Left colon (tissue), 2 donors: Measurements from ENCODE around the gene GPR173. TPM values are rescaled to one million over a fixed set of nuclear protein-coding genes. Genes with fewer than 3 reads are reported as not detected.

Experiments used
- ATAC-seq: fragments of 200-7000 bp; cut with Tn5 transposase; one replicate; pipeline ENCODE4 v1.9.1; 2020; ENCODE audit warnings: mild to moderate bottlenecking, moderate library complexity
- DNase-seq, 2 donors: peaks; one replicate each; pipeline ENCODE4 v3.0.0-alpha.2; 2020
- intact Hi-C, 2 donors: fragments of 100-400 bp; cut with DNase I in 1 of 2; cut with micrococcal nuclease in 1 of 2; formaldehyde crosslinking; loops; one replicate each; pipeline versions ENCODE4 v1.11.2 to v1.14.0; 2022; cut with DNase I, micrococcal nuclease
- long read RNA-seq: library from polyadenylated mRNA; unstranded; transcript quantifications from one replicate; pipeline ENCODE4 v2.0.0, GENCODE V29; 2021
- total RNA-seq, 2 donors: library from RNA; stranded (reverse); fragmentation: NEBNext Ultra II Directional; extraction: Animal tissue kit (Norgen Biotek cat#: 25700); gene quantifications; one replicate each; pipeline ENCODE4 v1.2.1, GENCODE V29; 2021
- donor health status: DM: no; HTN: no; CAD: no.
- donor health status: DM: yes; HTN: yes; CAD: no.

Gene GPR173, protein sequence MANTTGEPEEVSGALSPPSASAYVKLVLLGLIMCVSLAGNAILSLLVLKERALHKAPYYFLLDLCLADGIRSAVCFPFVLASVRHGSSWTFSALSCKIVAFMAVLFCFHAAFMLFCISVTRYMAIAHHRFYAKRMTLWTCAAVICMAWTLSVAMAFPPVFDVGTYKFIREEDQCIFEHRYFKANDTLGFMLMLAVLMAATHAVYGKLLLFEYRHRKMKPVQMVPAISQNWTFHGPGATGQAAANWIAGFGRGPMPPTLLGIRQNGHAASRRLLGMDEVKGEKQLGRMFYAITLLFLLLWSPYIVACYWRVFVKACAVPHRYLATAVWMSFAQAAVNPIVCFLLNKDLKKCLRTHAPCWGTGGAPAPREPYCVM
- total RNA-seq, result under 1 TPM; 0.55 to 0.67 TPM
- long read RNA-seq, result 0 reads

DNA sequence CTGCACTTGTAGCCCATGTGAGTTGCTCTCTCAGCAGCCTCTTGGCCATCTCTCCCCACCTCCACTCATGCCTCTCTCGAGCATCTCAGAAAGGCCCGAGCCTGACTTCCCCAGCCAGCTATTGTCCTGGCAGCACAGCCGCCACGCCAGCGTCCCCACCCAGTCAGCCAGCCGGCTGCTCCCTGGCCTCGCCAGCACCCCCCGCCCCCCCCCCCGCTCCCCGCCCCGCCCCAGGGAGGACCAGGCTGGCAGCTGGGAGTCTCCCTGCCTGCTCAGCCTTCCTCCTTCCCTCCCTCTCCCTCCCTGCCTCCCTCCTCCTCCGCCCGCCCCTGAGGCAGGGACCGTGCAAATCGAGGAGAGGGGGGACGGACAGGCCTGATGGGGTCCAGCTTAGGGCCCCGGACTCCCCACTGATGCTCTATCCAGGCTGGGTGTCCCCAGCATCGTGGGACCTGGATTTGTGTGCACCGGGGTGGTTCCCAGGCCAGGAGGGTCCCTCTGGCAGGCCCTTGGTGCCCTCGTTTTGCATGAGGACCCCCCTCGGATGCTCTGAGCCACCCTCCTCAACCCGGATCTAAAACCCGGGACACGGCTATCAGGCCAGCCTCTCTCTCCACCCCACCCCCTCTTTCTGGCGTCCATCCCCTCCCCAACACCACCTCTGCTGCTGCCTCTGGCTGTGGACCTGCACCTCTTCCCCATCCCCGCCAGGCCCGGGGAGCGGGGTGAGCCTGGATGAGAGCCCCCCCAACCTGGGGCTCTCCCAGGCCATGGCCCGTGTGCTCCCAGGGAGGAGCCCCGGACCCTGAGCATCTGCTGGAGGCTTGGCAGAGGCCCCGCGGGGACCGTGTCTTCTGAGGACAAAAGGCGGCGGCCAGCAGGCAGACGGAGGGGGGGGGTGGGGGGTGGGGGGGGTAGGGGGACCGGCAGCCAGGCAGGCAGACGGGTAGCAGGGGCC, at the start of gene GPR173:
TSS of gene GPR173 (plus strand) at position 621 of the 958 bp plus-strand sequence. CDS start 27,833 bp downstream, outside the sequence.
- peak; percentile 88 for ATAC-seq
- DNase-seq, result peak; percentile 30 to 34
- intact Hi-C loops, result no loop called here

DNA sequence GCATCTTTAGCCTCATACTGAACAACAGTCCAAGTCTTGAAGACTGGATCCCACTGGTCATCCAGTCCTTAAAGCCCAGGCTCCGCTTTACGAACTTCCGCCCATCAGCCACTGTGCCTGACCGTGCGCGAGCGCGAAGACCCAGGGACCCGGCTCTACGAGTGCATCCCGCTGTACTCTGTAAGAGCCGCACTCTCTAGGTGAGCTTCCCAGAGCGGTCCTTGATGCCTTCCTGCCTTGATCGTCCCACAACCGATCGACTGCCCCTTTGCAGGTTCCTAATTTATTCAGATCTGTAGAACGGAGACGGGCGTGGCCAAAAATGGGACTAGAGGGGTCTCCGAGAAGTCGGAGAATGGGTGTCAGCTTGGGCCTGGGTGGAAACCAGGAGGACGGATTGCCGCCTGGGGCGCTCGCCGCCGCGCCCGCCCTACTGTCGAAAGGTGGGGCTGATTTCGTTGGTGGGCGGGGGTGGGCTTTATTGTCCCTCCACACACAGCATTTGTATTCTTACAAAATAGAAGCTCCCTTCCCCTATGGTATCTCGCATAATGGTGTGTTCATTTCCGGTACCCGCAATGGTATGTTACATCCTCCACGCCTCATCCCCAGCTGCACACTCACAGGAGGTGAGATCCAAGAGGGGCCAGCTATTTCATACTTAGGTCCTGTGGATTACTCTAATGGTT, 48.0 kb upstream of the GPR173 start:
- DNase-seq, result no peak
- ATAC-seq, result no peak
- intact Hi-C loops, result no loop called here

- DNase-seq (no peak), ATAC-seq (no peak)
- intact Hi-C loops, result no loop called here
Measured at GRCh38 chrX:53001958-53002357, 46.6 kb upstream of the GPR173 start.

- no peak for ATAC-seq
Measured at GRCh38 chrX:53003111-53003510, 45.5 kb upstream of the GPR173 start.

DNA sequence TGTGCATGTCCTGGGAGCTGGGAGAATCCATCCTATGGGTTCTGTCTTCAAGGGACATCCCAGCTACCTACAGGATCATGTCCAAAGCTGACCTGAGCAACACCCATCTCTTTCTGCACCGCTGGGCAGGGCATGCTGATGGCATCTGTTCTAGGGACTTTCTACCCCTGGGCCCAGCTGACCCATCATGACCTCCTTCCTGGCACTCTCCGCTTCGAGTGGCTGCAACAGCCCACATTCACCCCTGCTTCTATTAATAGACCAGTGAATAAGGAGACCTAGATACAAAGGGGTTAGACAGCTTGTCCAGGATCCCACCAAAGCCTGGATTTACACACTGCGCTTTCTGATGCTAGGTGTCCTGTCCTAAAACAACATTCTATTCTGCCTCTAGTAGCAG, 44.6 kb upstream of the GPR173 start:
- no peak for DNase-seq
- intact Hi-C loops, result no loop called here
- no peak for ATAC-seq

More at GRCh38 chrX:53003111-53003510, 45.5 kb upstream of the GPR173 start:
- intact Hi-C loops, result no loop called here
- no peak for DNase-seq

- DNase-seq, result no peak
- ATAC-seq, result no peak
- intact Hi-C loops, result no loop called here
Measured at GRCh38 chrX:53004811-53005210, 43.8 kb upstream of the GPR173 start.

GRCh38 chrX:53005327-53005726, 43.3 kb upstream of the GPR173 start:
- DNase-seq, result no peak
- no peak for ATAC-seq
- intact Hi-C loops, result no loop called here

DNA sequence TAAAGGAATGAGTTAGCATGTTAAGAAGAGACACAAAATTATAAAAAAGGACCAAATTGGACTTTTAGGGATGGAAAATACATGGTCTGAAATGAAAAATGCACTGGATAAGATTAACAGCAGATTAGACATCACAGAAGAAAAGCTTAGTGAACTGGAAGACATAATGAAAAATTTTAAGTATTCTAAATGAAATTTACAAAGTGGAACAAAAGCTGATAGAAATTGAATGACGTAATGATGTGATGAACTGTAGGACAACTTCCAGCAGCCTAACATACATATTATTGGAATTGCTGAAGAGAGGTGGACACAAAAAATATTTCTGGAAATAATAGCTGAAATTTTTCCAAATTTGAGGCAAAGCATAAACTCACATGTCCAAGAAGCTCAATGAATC, 39.6 kb upstream of the GPR173 start:
- intact Hi-C loops, result no loop called here
- ATAC-seq (no peak), DNase-seq (no peak)

GRCh38 chrX:53013291-53013690, 35.3 kb upstream of the GPR173 start:
- intact Hi-C loops, result no loop called here

GRCh38 chrX:53018627-53019026, 30.0 kb upstream of the GPR173 start:
- no peak for DNase-seq
- intact Hi-C loops, result no loop called here
- no peak for ATAC-seq

More at GRCh38 chrX:53013291-53013690, 35.3 kb upstream of the GPR173 start:
- DNase-seq, result no peak
- peak; percentile 50 for ATAC-seq

DNA sequence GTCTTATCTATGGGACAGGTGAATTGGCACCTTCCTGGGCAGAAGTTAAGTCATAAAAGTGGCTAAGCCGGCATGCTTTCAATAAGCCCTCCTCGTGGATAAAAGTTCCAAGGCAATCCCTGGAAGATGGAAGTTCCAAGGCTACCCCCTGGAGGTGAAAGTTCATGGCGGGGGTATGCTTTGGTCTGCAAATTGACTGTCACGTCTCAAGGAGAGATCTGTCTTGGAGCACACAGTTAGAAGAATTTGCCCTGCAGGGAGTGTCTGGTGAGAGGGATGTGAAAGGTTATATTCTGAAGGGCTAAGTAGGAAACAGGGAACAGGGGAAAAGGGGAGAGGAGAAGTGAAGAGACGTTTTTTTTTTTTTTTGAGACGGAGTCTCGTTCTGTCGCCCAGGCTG, 26.2 kb upstream of the GPR173 start:
- no peak for DNase-seq
- intact Hi-C loops, result no loop called here
- ATAC-seq, result no peak

GRCh38 chrX:53028678-53029077, 19.9 kb upstream of the GPR173 start:
- intact Hi-C loops, result no loop called here
- no peak for DNase-seq
- ATAC-seq, result no peak

DNA sequence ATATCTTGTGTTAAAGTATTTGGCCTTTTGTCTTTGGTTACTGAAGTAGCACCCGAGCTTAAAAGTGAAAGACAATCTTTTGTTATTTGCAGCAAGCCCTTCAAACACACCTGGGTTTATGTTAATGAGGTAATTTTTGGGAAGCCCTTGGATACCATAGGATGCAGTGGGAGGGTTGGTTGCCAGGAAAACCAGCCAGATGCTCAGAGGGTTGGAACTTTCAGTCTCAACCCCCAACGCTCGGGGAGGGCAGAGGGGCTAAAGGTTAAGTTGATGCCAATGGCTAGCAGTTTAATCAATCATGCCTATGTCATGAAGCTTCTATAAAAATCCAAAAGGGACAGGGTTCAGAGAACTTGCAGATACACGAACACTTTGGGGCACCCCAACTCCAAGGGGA, 17.2 kb upstream of the GPR173 start:
- no peak for DNase-seq
- no peak for ATAC-seq
- intact Hi-C loops, result no loop called here

DNA sequence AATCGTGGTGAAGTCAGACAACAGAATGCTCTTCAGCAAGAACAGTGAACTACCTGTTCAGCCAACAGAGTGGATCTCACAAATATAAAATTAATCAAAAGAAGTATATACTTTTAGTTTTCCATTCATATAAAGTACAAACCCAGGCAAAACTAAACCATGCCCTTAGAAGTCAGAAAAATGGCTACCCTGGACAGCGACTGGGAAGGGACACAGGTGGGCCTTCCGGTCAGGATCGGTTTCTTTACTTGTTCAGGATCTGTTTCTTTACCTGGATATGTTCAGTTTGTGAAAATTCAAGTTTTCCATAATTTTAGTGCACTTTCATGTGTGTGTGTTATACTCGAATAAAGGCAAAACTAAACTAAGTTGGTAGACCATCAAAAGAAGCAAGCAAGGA, 12.4 kb upstream of the GPR173 start:
- ATAC-seq, result no peak
- intact Hi-C loops, result no loop called here
- DNase-seq, result no peak

DNA sequence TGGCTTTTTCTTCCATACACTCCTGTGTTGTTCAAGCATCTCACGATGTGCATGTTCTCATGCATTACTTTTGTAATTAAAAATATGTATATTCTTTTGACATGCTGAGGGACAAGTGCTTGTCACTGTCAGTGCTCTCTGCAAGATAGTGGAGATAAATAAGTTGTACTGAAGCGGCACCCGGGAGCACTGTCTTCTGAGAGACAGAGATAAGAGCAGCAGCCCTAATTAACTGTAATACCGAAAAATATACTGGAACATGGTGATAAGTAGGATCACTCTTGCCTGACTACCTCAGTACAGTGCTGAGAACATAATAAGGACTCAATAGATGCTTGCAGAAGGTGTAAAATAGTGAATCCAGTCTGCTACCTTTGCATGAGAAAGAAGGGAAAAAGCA, 9.4 kb upstream of the GPR173 start:
- DNase-seq (no peak), ATAC-seq (no peak)
- intact Hi-C loops, result no loop called here

DNA sequence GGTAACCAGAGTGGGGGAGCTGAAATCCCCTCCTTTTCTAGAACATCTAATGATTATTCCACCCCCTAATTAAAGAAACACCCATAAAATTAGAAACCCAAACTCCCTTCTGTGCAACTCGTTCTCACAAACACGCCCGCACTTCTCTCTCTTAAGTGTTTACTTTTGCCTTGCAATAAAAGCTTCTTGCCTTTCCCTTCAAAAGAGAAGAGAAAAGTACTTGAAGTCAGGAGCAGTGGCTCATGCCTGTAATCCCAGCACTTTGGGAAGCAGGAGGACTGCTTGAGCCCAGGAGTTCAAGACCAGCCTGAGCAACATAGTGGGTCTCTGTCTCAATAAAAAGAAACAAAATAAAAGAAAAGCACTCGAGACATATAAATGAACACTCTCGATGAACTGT, 3.6 kb upstream of the GPR173 start:
- intact Hi-C loops, result no loop called here
- ATAC-seq, result no peak
- no peak for DNase-seq

- DNase-seq (no peak), ATAC-seq (no peak)
- intact Hi-C loops, result no loop called here
Measured at GRCh38 chrX:53047228-53047627, 1.4 kb upstream of the GPR173 start.

- DNase-seq (no peak), ATAC-seq (no peak)
- intact Hi-C loops, result no loop called here
Measured at GRCh38 chrX:53049127-53049517, 533 bp downstream of the GPR173 start.

DNA sequence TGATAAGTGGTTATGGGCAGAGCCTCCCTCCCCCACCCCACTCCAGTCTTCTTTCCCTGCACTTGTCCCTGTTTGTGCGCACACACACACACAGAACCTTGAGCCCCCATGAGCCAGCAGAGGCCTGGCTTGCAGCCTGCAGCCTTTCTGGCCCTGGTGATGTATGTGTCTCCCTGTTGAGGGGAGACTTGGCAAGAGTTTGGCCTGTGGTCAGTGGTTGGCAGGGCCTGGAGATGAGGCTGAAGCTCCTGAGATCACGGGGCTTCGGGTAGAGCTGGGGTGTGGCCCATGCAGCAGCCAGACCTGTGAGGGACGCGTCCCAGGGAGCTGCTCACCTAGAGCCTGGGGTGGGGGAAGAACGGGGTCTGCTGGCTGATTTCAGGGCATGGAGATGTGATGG, 2.3 kb downstream of the GPR173 start:
- intact Hi-C loops, result no loop called here
- DNase-seq (no peak), ATAC-seq (no peak)
